Lung (tissue), 12 donors: ENCODE results near the gene DPP6. TPM values are rescaled to one million over a fixed set of nuclear protein-coding genes. Genes with fewer than 3 reads are reported as not detected.

Experiments
- ATAC-seq: fragments of 200-7000 bp; cut with Tn5 transposase; one replicate; pipeline ENCODE4 v1.9.1; 2020; ENCODE audit warnings: moderate number of reproducible peaks; ENCODE audit not compliant: insufficient read depth, low FRiP score
- DNase-seq, 3 donors: peaks; one replicate each; pipeline ENCODE4 v3.0.0-alpha.2; 2013 to 2017
- H3K27ac ChIP-seq, 2 donors: one replicate each; pipeline ENCODE4 v1.5.1; 2013; ENCODE audit warnings: mild to moderate bottlenecking in 2 of 2, moderate library complexity in 2 of 2, control low read depth in 1 of 2, inconsistent platforms in 1 of 2, low read depth in 1 of 2, low read length in 1 of 2
- H3K27me3 ChIP-seq, 3 donors: one replicate each; pipeline ENCODE4 v1.5.1; 2013; ENCODE audit warnings: low read length in 2 of 3; ENCODE audit not compliant: control insufficient read depth in 3 of 3, insufficient read depth in 3 of 3
- H3K36me3 ChIP-seq, 4 donors: one replicate each; pipeline ENCODE4 v1.5.1; 2013; ENCODE audit warnings: low read length in 4 of 4, mild to moderate bottlenecking in 1 of 4, moderate library complexity in 1 of 4; ENCODE audit not compliant: control insufficient read depth in 4 of 4, insufficient read depth in 4 of 4
- H3K4me1 ChIP-seq, 5 donors: one replicate each; pipeline ENCODE4 v1.5.1; 2013; ENCODE audit warnings: low read length in 5 of 5, mild to moderate bottlenecking in 2 of 5, moderate library complexity in 1 of 5; ENCODE audit not compliant: control insufficient read depth in 5 of 5, insufficient read depth in 5 of 5
- H3K4me3 ChIP-seq: one replicate; pipeline ENCODE4 v1.5.1; 2013; ENCODE audit warnings: mild to moderate bottlenecking, control low read depth, moderate library complexity
- H3K9ac ChIP-seq, 2 donors: one replicate each; pipeline ENCODE4 v1.5.1; 2013; ENCODE audit warnings: low read length in 2 of 2, control low read depth in 1 of 2; ENCODE audit not compliant: insufficient read depth in 1 of 2
- H3K9me3 ChIP-seq, 4 donors: one replicate each; pipeline ENCODE4 v1.5.1; 2013; ENCODE audit warnings: low read length in 3 of 4, mild to moderate bottlenecking in 1 of 4, moderate library complexity in 1 of 4; ENCODE audit not compliant: control insufficient read depth in 4 of 4, insufficient read depth in 3 of 4
- WGBS, 2 donors: extraction: QIAGEN DNeasy Blood & Tissue Kit; methylation state at CpG; one replicate each; pipeline ENCODE4 v1.1.7; 2013; 5-methylcytosine and 5-hydroxymethylcytosine counted together
- polyA plus RNA-seq, 2 donors: library from polyadenylated mRNA; stranded (reverse); fragments of 200-250 nt; gene quantifications; one replicate each; pipeline ENCODE4 v1.2.1, GENCODE V29; 2013
- total RNA-seq, 2 donors: library from RNA; depleted of rRNA in 1 of 2; stranded (reverse); fragments of >200 nt in 1 of 2; gene quantifications; one replicate each; pipeline ENCODE4 v1.2.1, GENCODE V29; 2014 to 2021
- TF ChIP-seq, protein P1 (sequence below): IDR thresholded peaks from 2 replicates; pipeline ENCODE4 v1.5.1; 2012; ENCODE audit warnings: mild to moderate bottlenecking; ENCODE audit errors: control extremely low read depth, extremely low read depth
- donor health status: control.
- donor health status: control.
- donor health status: Bipolar disorder and iron deficiency.
- donor health status: healthy.
- donor health status: DM: yes; HTN: yes; CAD: no.

Gene DPP6
- total and polyA plus RNA-seq, 4 donors = 0.08 to 1.3 (median 0.75) TPM

- Histone ChIP-seq H3K27me3 (no peaks in the 10 kb centered on the region), H3K4me3 (no peak overlapping the region), H3K4me1 (no peaks in the 10 kb centered on the region), H3K36me3 (no peaks in the 10 kb centered on the region), H3K27ac (no peak overlapping the region), H3K9ac (no peak overlapping the region), H3K9me3 (peaks cover 0 to 3% (median 0%) of the 10 kb centered on the region in 4 donors)
- TF ChIP-seq, protein P1, sequence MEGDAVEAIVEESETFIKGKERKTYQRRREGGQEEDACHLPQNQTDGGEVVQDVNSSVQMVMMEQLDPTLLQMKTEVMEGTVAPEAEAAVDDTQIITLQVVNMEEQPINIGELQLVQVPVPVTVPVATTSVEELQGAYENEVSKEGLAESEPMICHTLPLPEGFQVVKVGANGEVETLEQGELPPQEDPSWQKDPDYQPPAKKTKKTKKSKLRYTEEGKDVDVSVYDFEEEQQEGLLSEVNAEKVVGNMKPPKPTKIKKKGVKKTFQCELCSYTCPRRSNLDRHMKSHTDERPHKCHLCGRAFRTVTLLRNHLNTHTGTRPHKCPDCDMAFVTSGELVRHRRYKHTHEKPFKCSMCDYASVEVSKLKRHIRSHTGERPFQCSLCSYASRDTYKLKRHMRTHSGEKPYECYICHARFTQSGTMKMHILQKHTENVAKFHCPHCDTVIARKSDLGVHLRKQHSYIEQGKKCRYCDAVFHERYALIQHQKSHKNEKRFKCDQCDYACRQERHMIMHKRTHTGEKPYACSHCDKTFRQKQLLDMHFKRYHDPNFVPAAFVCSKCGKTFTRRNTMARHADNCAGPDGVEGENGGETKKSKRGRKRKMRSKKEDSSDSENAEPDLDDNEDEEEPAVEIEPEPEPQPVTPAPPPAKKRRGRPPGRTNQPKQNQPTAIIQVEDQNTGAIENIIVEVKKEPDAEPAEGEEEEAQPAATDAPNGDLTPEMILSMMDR = no peak
- WGBS, 2 donors = 82 to 87% methylated on average over 4 of the region's 4 CpGs
- DNase-seq (no peak), ATAC-seq (no peak)
Observed at GRCh38 chr7:154693661-154694060, 641.5 kb downstream of the DPP6 start.

GRCh38 chr7:154695836-154696235 is 643.6 kb downstream of the DPP6 start:
- DNase-seq (no peak), ATAC-seq (no peak)
- Histone ChIP-seq H3K27ac (no peak overlapping the region), H3K4me3 (no peak overlapping the region), H3K27me3 (no peaks in the 10 kb centered on the region), H3K4me1 (no peaks in the 10 kb centered on the region), H3K36me3 (no peaks in the 10 kb centered on the region), H3K9ac (no peak overlapping the region), H3K9me3 (peaks cover 0 to 6% (median 0%) of the 10 kb centered on the region in 4 donors)
- TF ChIP-seq, protein P1 = no peak
- WGBS, 2 donors = 90 to 94% methylated on average over 14 of the region's 14 CpGs

DNA sequence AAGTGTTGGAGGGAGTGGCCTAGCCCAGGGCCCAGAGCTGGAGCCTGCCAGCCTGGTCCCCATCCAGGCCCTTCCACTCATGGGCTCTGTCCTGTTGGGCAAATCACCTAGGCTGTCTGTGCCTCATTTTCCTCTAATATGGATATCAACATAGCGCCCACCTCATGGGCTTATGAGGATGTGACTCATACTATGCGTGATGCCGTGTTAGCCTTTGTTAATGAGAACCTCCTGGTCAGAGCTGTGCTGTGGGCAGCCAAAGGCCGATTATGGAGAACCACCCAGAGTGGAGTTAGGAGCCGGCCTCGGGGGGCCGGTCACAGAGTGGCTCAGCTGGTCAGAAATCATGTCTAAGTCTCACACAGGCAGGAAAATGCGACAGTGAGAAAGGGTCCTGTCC is 644.4 kb downstream of the DPP6 start:
- ATAC-seq (no peak), DNase-seq (no peak)
- Histone ChIP-seq H3K4me3 (no peak overlapping the region), H3K27ac (no peak overlapping the region), H3K9ac (no peak overlapping the region), H3K36me3 (no peaks in the 10 kb centered on the region), H3K4me1 (no peaks in the 10 kb centered on the region), H3K27me3 (no peaks in the 10 kb centered on the region), H3K9me3 (peaks cover 0 to 8% (median 0%) of the 10 kb centered on the region in 4 donors)
- 94 to 95% methylated on average over 8 of the region's 8 CpGs for WGBS, 2 donors
- TF ChIP-seq, protein P1 = no peak

GRCh38 chr7:154698726-154699291 is 646.6 kb downstream of the DPP6 start:
- H3K4me1 ChIP-seq = no peaks in the 10 kb centered on the region
- no peaks in the 10 kb centered on the region for H3K36me3 ChIP-seq
- no peak overlapping the region for H3K9ac ChIP-seq
- no peak for DNase-seq
- H3K27me3 ChIP-seq = no peaks in the 10 kb centered on the region
- ATAC-seq = no peak
- 47 to 55% methylated on average over 13 of the region's 13 CpGs for WGBS, 2 donors
- no peak overlapping the region for H3K4me3 ChIP-seq
- no peak overlapping the region for H3K27ac ChIP-seq
- peaks cover 0 to 8% (median 3%) of the 10 kb centered on the region in 4 donors for H3K9me3 ChIP-seq
- TF ChIP-seq, protein P1 = no peak
